GM18502 (cell line): ENCODE data around the gene PCDHGA5.
A peak's percentile ranks its signal among the peaks of the same experiment; 100 is the strongest.
"Not testable (repeated sequence)": the region's sequence is repeated elsewhere in the genome, so short reads cannot be mapped to it uniquely, and the experiment has no call there.

Experiments
- ATAC-seq: cut with Tn5 transposase; IDR thresholded peaks from one replicate; pipeline ENCODE4 v1.9.1; 2021; ENCODE audit warnings: mild to moderate bottlenecking; ENCODE audit not compliant: unreplicated experiment, poor library complexity

Gene PCDHGA5

GRCh38 chr5:141383345-141383744, 19.4 kb downstream of the PCDHGA5 start:
- no peak for ATAC-seq

GRCh38 chr5:141384471-141385267, 20.7 kb downstream of the PCDHGA5 start:
- no peak for ATAC-seq

DNA sequence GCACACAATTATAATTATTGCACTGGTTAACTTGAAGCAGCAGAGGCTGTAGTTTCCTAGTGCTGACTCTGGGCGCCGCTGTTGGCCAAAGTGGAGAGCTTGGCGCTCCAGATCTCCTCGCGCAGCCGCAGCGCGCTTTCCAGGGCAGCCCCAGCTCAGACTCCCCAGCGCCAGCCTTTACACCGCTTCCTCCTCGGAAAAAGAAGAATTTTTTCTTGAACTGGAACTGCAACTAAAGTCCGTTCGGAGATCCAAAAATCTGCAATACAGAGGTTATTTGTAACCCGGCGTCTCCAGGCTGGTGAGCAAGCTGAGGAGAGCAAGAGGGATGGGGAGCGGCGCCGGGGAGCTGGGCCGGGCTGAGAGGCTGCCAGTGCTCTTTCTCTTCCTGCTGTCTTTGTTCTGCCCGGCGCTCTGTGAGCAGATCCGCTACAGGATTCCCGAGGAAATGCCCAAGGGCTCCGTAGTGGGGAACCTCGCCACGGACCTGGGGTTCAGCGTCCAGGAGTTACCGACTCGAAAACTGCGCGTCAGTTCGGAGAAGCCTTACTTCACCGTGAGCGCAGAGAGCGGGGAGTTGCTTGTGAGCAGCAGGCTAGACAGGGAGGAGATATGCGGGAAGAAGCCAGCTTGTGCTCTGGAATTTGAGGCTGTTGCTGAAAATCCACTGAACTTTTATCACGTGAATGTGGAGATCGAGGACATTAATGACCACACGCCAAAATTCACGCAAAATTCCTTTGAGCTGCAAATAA, 23.8 kb downstream of the PCDHGA5 start, which contains the start of gene PCDHGB4:
PCDHGB4 (plus strand) TSS at position 142 of the 755 bp plus-strand sequence; CDS start at position 329, 187 bp downstream.
- ATAC-seq, result peak; percentile 97

GRCh38 chr5:141388661-141389060, 24.7 kb downstream of the PCDHGA5 start:
- ATAC-seq, result no peak

- no peak for ATAC-seq
These were observed 25.4 kb downstream of the PCDHGA5 start for GRCh38 chr5:141389153-141390042.

GRCh38 chr5:141392429-141393198, 28.7 kb downstream of the PCDHGA5 start, which contains the start of gene PCDHGA8:
PCDHGA8 (plus strand) TSS chr5:141392633; CDS start chr5:141392814, 181 bp downstream.
- no peak for ATAC-seq

DNA sequence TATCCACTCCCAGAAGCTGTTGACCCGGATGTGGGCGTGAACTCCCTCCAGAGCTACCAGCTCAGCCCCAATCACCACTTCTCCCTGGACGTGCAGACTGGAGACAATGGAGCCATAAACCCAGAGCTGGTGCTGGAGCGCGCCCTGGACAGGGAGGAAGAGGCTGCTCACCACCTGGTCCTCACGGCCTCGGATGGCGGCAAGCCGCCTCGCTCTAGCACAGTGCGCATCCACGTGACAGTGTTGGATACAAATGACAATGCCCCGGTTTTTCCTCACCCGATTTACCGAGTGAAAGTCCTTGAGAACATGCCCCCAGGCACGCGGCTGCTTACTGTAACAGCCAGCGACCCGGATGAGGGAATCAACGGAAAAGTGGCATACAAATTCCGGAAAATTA, 29.3 kb downstream of the PCDHGA5 start:
- no peak for ATAC-seq

DNA sequence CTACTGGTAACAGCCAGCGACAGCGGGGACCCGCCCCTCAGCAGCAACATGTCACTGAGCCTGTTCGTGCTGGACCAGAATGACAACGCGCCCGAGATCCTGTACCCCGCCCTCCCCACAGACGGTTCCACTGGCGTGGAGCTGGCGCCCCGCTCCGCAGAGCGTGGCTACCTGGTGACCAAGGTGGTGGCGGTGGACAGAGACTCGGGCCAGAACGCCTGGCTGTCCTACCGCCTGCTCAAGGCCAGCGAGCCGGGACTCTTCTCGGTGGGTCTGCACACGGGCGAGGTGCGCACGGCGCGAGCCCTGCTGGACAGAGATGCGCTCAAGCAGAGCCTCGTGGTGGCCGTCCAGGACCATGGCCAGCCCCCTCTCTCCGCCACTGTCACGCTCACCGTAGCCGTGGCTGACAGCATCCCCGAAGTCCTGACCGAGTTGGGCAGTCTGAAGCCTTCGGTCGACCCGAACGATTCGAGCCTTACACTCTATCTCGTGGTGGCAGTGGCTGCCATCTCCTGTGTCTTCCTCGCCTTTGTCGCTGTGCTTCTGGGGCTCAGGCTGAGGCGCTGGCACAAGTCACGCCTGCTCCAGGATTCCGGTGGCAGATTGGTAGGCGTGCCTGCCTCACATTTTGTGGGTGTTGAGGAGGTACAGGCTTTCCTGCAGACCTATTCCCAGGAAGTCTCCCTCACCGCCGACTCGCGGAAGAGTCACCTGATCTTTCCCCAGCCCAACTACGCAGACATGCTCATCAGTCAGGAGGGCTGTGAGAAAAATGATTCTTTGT, 30.6 kb downstream of the PCDHGA5 start:
- not testable (repeated sequence) for ATAC-seq

GRCh38 chr5:141397756-141398551, 34.0 kb downstream of the PCDHGA5 start, which contains the start of gene PCDHGB5:
PCDHGB5 (plus strand) TSS chr5:141397947; CDS start chr5:141398128, 181 bp downstream.
- peak; percentile 99 for ATAC-seq

GRCh38 chr5:141398608-141399007, 34.6 kb downstream of the PCDHGA5 start:
- no peak for ATAC-seq

DNA sequence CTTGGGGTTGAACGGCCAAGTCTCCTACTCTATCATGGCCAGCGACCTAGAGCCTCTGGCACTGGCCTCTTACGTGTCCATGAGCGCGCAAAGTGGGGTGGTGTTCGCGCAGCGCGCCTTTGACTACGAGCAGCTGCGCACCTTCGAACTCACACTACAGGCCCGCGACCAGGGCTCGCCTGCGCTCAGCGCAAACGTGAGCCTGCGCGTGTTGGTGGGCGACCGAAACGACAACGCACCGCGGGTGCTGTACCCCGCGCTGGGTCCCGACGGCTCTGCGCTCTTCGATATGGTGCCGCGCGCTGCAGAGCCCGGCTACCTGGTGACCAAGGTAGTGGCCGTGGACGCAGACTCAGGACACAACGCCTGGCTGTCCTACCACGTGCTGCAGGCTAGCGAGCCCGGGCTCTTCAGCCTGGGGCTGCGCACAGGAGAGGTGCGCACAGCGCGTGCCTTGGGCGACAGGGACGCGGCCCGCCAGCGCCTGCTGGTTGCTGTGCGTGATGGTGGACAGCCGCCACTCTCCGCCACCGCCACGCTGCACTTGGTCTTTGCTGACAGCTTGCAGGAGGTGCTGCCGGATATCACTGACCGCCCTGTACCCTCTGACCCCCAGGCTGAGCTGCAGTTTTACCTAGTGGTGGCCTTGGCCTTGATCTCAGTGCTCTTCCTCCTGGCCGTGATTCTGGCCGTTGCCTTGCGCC, 35.7 kb downstream of the PCDHGA5 start:
- ATAC-seq, result no peak

- ATAC-seq, result no peak
These were observed 38.7 kb downstream of the PCDHGA5 start, which contains the start of gene PCDHGA9 for GRCh38 chr5:141402553-141403243. PCDHGA9 (plus strand) TSS chr5:141402778; CDS start chr5:141402953, 175 bp downstream.

GRCh38 chr5:141403387-141403786, 39.4 kb downstream of the PCDHGA5 start:
- no peak for ATAC-seq

DNA sequence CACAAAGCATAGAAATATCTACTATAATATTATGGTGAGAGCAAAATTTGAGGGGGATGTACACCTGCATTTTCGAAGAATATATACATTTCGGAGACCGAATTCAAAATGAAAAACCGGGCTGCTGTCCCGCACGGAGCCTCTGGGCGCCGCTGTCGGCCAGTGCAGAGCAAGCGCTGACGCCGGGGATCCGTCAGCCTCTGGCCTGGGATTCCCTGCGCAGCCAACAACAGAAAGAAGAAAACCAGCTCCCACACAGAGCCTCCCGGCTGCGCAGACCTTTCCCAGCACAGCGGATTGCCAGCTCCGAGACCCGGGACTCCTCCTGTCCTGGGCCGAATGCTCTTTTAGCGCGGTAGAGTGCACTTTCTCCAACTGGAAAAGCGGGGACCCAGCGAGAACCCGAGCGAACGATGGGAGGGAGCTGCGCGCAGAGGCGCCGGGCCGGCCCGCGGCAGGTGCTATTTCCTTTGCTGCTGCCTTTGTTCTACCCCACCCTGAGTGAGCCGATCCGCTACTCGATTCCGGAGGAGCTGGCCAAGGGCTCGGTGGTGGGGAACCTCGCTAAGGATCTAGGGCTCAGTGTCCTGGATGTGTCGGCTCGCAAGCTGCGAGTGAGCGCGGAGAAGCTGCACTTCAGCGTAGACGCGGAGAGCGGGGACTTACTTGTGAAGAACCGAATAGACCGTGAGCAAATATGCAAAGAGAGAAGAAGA, 44.0 kb downstream of the PCDHGA5 start, which contains the start of gene PCDHGB6:
PCDHGB6 (plus strand) TSS at position 232 of the 716 bp plus-strand sequence; CDS start at position 414, 182 bp downstream.
- ATAC-seq, result peak; percentile 86

- no peak for ATAC-seq
These were observed 45.8 kb downstream of the PCDHGA5 start for GRCh38 chr5:141409598-141410306.
